ENCODE data around the gene SLC25A26. TPM values are rescaled to one million over a fixed set of nuclear protein-coding genes. Genes with fewer than 3 reads are reported as not detected.

The SLC25A26 gene
- total and polyA plus RNA-seq, 2 of the 13 experiments (the other 11 are each of a cell fraction or from before 2014, with no cell fraction given): 23.1 to 32.7 TPM

GRCh38 chr3:66322436-66322835, 101.6 kb downstream of the SLC25A26 start (continued):
- TF ChIP-seq BCLAF1 (IDR thresholded peaks at IDR 0.05) (no peak), RFXAP (CRISPR knock-in tag; IDR thresholded peaks at IDR 0.05; ENCODE audit: borderline replicate concordance) (no peak), HOMEZ (CRISPR knock-in tag; IDR thresholded peaks at IDR 0.05; ENCODE audit: low read depth) (no peak), REXO4 (CRISPR knock-in tag; IDR thresholded peaks at IDR 0.05; ENCODE audit: borderline replicate concordance) (no peak), KDM4B (CRISPR knock-in tag; IDR thresholded peaks at IDR 0.05) (no peak)

- intact Hi-C loops (cut with micrococcal nuclease; ENCODE audit: unreplicated experiment) (no loop called here), in situ Hi-C loops (cut with HindIII; ENCODE audit: extremely low pct_ligation_motif_present, low pct_unique_long_range_greater_than_20kb) (no loop called here)
- no peak overlapping the region for H3K27ac ChIP-seq (ENCODE audit: extremely low read length, insufficient read depth, low read length)
- no peak overlapping the region for H2AFZ ChIP-seq (ENCODE audit: low read length)
- TF ChIP-seq MYPOP (CRISPR knock-in tag; IDR thresholded peaks at IDR 0.05): no peak
- no peak for TF ChIP-seq BRD4 (CRISPR knock-in tag; IDR thresholded peaks at IDR 0.05)
- TF ChIP-seq ARNTL (CRISPR knock-in tag; IDR thresholded peaks at IDR 0.05): no peak
- no peak for TF ChIP-seq SRSF1 (optimal IDR thresholded peaks at IDR 0.05; ENCODE audit: low read depth, low read length)
- TF ChIP-seq ZNF614 (CRISPR knock-in tag; IDR thresholded peaks at IDR 0.05; ENCODE audit: borderline replicate concordance): no peak
- no peak for TF ChIP-seq ZNF720 (CRISPR knock-in tag; IDR thresholded peaks at IDR 0.05)
- TF ChIP-seq HIC2 (CRISPR knock-in tag; IDR thresholded peaks at IDR 0.05; ENCODE audit: low read depth): no peak
- H4K20me1 ChIP-seq (ENCODE audit: insufficient read depth, low read length): 0 out of 2 replicates have a peak, but pooled peaks cover 3% of the 10 kb centered on the region
- H3K27me3 ChIP-seq (ENCODE audit: control insufficient read depth in 1 of 2, insufficient read depth in 2 of 2, low read length in 2 of 2): no peaks in the 10 kb centered on the region
- no peaks in the 10 kb centered on the region for H3K36me3 ChIP-seq (replicated peaks in 1 of 2; ENCODE audit: control insufficient read depth in 1 of 2, insufficient read depth in 2 of 2, low read length in 2 of 2)
- ATAC-seq: no peak
- BruUV-seq (replicated peaks): no TSS peak
- H3K4me3 ChIP-seq (replicated peaks in 1 of 3; ENCODE audit: insufficient read depth in 1 of 3, low read depth in 2 of 3, low read length in 3 of 3): no peak overlapping the region
- no peak for FAIRE-seq
- DNase-seq (ENCODE audit: low spot score): no peak
- H3K4me1 ChIP-seq (ENCODE audit: insufficient read depth, low read length): no peaks in the 10 kb centered on the region
- ChIA-PET CTCF (ENCODE audit: low intra/inter-chr PET ratio, low total read pairs) (no interaction called here), POLR2A (no interaction called here)
- H3K9ac ChIP-seq (ENCODE audit: insufficient read depth, low read depth, low read length): no peak overlapping the region
- H3K79me2 ChIP-seq (ENCODE audit: insufficient read depth, low read length): no peaks in the 10 kb centered on the region
- no peaks in the 10 kb centered on the region for H3K9me3 ChIP-seq (ENCODE audit: low read length)
- no peak overlapping the region for H3K4me2 ChIP-seq (ENCODE audit: low read depth, low read length)
- WGBS (ENCODE audit: low lambda C conversion rate): 92% methylated on average over 5 of the region's 6 CpGs
Observed at GRCh38 chr3:66326340-66326739, 105.5 kb downstream of the SLC25A26 start.
